GM23248 (cell line): ENCODE results near the gene SMIM22. TPM values are rescaled to one million over a fixed set of nuclear protein-coding genes. Genes with fewer than 3 reads are reported as not detected.

Experiments used
- DNase-seq: peaks from one replicate; pipeline ENCODE4 v3.0.0-alpha.2; 2015
- H2AFZ ChIP-seq: fragments of 200-600 bp; sonication (generic); 2 replicates; pipeline ENCODE4 v1.6.1; 2016; ENCODE audit warnings: antibody characterized with exemption
- H3F3A ChIP-seq: fragments of 200-600 bp; sonication (generic); 2 replicates; pipeline ENCODE4 v1.6.1; 2016; ENCODE audit warnings: mild to moderate bottlenecking, antibody characterized with exemption, mixed run types; ENCODE audit not compliant: insufficient read depth
- H3K27ac ChIP-seq: fragments of 200-600 bp; sonication (generic); 2 replicates; pipeline ENCODE4 v1.5.1; 2016; ENCODE audit warnings: mild to moderate bottlenecking
- H3K27me3 ChIP-seq: fragments of 200-600 bp; sonication (generic); replicated peaks from 2 replicates; pipeline ENCODE4 v1.6.1; 2016; ENCODE audit warnings: mild to moderate bottlenecking; ENCODE audit not compliant: insufficient read depth
- H3K36me3 ChIP-seq: fragments of 200-600 bp; sonication (generic); 2 replicates; pipeline ENCODE4 v1.6.1; 2016; ENCODE audit warnings: low read depth, mild to moderate bottlenecking
- H3K4me1 ChIP-seq: fragments of 200-600 bp; sonication (generic); 2 replicates; pipeline ENCODE4 v1.6.1; 2016; ENCODE audit warnings: mild to moderate bottlenecking; ENCODE audit not compliant: insufficient read depth
- H3K4me2 ChIP-seq: fragments of 200-600 bp; sonication (generic); one replicate; pipeline ENCODE4 v1.6.1; 2016; ENCODE audit warnings: mild to moderate bottlenecking; ENCODE audit not compliant: unreplicated experiment
- H3K4me3 ChIP-seq: fragments of 200-600 bp; sonication (generic); 2 replicates; pipeline ENCODE4 v1.5.1; 2016; ENCODE audit warnings: mild to moderate bottlenecking
- H3K79me2 ChIP-seq: fragments of 200-600 bp; sonication (generic); 2 replicates; pipeline ENCODE4 v1.6.1; 2016; ENCODE audit warnings: mild to moderate bottlenecking; ENCODE audit not compliant: insufficient read depth
- H3K9ac ChIP-seq: fragments of 200-600 bp; sonication (generic); 2 replicates; pipeline ENCODE4 v1.6.1; 2016; ENCODE audit warnings: mild to moderate bottlenecking
- H3K9me2 ChIP-seq: fragments of 200-600 bp; sonication (generic); 2 replicates; pipeline ENCODE4 v1.6.1; 2016; ENCODE audit warnings: mixed run types, mild to moderate bottlenecking, moderate library complexity; ENCODE audit not compliant: insufficient read depth
- H3K9me3 ChIP-seq: fragments of 200-600 bp; sonication (generic); one replicate; pipeline ENCODE4 v1.6.1; 2017; ENCODE audit warnings: low read depth
- H4K20me1 ChIP-seq: fragments of 200-600 bp; sonication (generic); 2 replicates; pipeline ENCODE4 v1.6.0; 2016; ENCODE audit not compliant: insufficient read depth
- EZH2 ChIP-seq: fragments of 200-600 bp; sonication (generic); IDR thresholded peaks from 2 replicates; pipeline ENCODE4 v1.6.1; 2018; ENCODE audit warnings: antibody characterized with exemption, mild to moderate bottlenecking; ENCODE audit not compliant: insufficient read depth, poor library complexity, severe bottlenecking
- EZH2phosphoT487 ChIP-seq: fragments of 200-600 bp; sonication (generic); IDR thresholded peaks from 2 replicates; pipeline ENCODE4 v1.6.1; 2018; ENCODE audit warnings: antibody characterized with exemption, moderate library complexity, mild to moderate bottlenecking, low read depth; ENCODE audit not compliant: insufficient read depth
- WGBS, 2 experiments: methylation state at CpG; one replicate each; pipeline ENCODE4 v1.1.6; 2015 to 2017; ENCODE audit warnings: low lambda C conversion rate in 2 of 2, low coverage in 1 of 2; ENCODE audit errors: missing lambda C conversion rate in 2 of 2; 5-methylcytosine and 5-hydroxymethylcytosine counted together
- in situ Hi-C: fragments of 300-500 bp; cut with MboI; formaldehyde crosslinking; loops from 2 replicates; pipeline ENCODE4 v1.15.0; 2020
- polyA plus RNA-seq: library from polyadenylated mRNA; unstranded; fragments of >200 nt; fragmentation: Nextera tagmentation; extraction: Ambion mirVana; gene quantifications from 2 replicates; pipeline ENCODE4 v1.2.1, GENCODE V29; 2016
- total RNA-seq: library from RNA; depleted of rRNA; stranded (reverse); fragments of >200 nt; shearing (Covaris generic); gene quantifications from 2 replicates; pipeline ENCODE4 v1.2.3, GENCODE V29; 2014

Gene SMIM22
- total and polyA plus RNA-seq, 2 experiments from 2014 or later, result not detected

- no peak overlapping the region for H3K27ac ChIP-seq
- H3K36me3 ChIP-seq, result no peaks in the 10 kb centered on the region
- no peak for DNase-seq
- no peaks in the 10 kb centered on the region; the same call in none of the 2 replicates for H3K4me1 ChIP-seq
- WGBS, 2 experiments, result 80 to 81% methylated on average over 19 of the region's 19 CpGs
- no peak overlapping the region for H3K4me2 ChIP-seq
- in situ Hi-C loops, result no loop called here
- TF ChIP-seq EZH2 (no peak), EZH2phosphoT487 (no peak)
- no peaks in the 10 kb centered on the region for H3K9me3 ChIP-seq
- no peaks in the 10 kb centered on the region for H3K79me2 ChIP-seq
- no peaks in the 10 kb centered on the region for H3K27me3 ChIP-seq
- no peak overlapping the region for H2AFZ ChIP-seq
- H3F3A ChIP-seq, result peaks cover 5% of the 10 kb centered on the region; the same call in 1 of the 2 replicates
- no peak overlapping the region for H3K4me3 ChIP-seq
- H4K20me1 ChIP-seq, result no peaks in the 10 kb centered on the region
- H3K9me2 ChIP-seq, result no peaks in the 10 kb centered on the region
- H3K9ac ChIP-seq, result no peak overlapping the region
Measured at GRCh38 chr16:4799171-4799855, 4.1 kb downstream of the SMIM22 start.

GRCh38 chr16:4800290-4801041, 5.3 kb downstream of the SMIM22 start:
- Histone ChIP-seq H3K36me3 (no peaks in the 10 kb centered on the region), H3K27ac (no peak overlapping the region), H3K4me2 (no peak overlapping the region), H4K20me1 (no peaks in the 10 kb centered on the region), H3K4me1 (no peaks in the 10 kb centered on the region; the same call in none of the 2 replicates), H3F3A (peaks cover 5% of the 10 kb centered on the region; the same call in 1 of the 2 replicates), H3K9me3 (no peaks in the 10 kb centered on the region), H3K27me3 (no peaks in the 10 kb centered on the region), H3K9ac (no peak overlapping the region), H3K9me2 (no peaks in the 10 kb centered on the region), H2AFZ (no peak overlapping the region), H3K4me3 (no peak overlapping the region), H3K79me2 (no peaks in the 10 kb centered on the region)
- DNase-seq, result no peak
- in situ Hi-C loops, result no loop called here
- no peak for TF ChIP-seq EZH2phosphoT487
- 85 to 88% methylated on average over 15 to 17 of the region's 17 CpGs for WGBS, 2 experiments

- no peaks in the 10 kb centered on the region for H3K27me3 ChIP-seq
- DNase-seq, result no peak
- no peak for TF ChIP-seq EZH2
- H3F3A ChIP-seq, result peaks cover 5% of the 10 kb centered on the region; the same call in 1 of the 2 replicates
- H3K4me1 ChIP-seq, result no peaks in the 10 kb centered on the region; the same call in none of the 2 replicates
- H3K4me2 ChIP-seq, result peak overlapping the region; percentile 66
- H3K27ac ChIP-seq, result no peak overlapping the region
- peak overlapping the region; percentile 78 for H3K9ac ChIP-seq
- no peaks in the 10 kb centered on the region for H4K20me1 ChIP-seq
- H3K36me3 ChIP-seq, result no peaks in the 10 kb centered on the region
- in situ Hi-C loops, result no loop called here
- no peaks in the 10 kb centered on the region for H3K9me2 ChIP-seq
- H3K79me2 ChIP-seq, result no peaks in the 10 kb centered on the region
- peak overlapping the region; percentile 86 for H2AFZ ChIP-seq
- H3K4me3 ChIP-seq, result peak overlapping the region; percentile 83
- 69 to 70% methylated on average over 26 to 29 of the region's 29 CpGs for WGBS, 2 experiments
- H3K9me3 ChIP-seq, result no peaks in the 10 kb centered on the region
Measured at GRCh38 chr16:4801051-4801961, 6.1 kb downstream of the SMIM22 start.
